ENCODE data around the gene STX7.

- no peak for TF ChIP-seq CTCF (IDR thresholded peaks at IDR 0.05; ENCODE audit: low read depth, low read length)
- no peak for TF ChIP-seq EZH2phosphoT487 (IDR thresholded peaks at IDR 0.05; ENCODE audit: low read depth)
These were observed 21.6 kb downstream of the STX7 start for GRCh38 chr6:132491303-132491702.
